B cell (primary cell): ENCODE data around the gene SCAI.

ENCODE experiments used
- EZH2 ChIP-seq: IDR thresholded peaks from 2 replicates; pipeline ENCODE4 v1.6.1; 2012; ENCODE audit warnings: borderline replicate concordance, low read depth, mild to moderate bottlenecking, moderate library complexity, low read length; ENCODE audit not compliant: insufficient read depth, poor library complexity, severe bottlenecking
- TF ChIP-seq, protein P1 (sequence below): fragments of 200-600 bp; IDR thresholded peaks from one replicate; pipeline ENCODE4 v1.8.0; 2022; ENCODE audit warnings: antibody characterized with exemption, mild to moderate bottlenecking

DNA sequence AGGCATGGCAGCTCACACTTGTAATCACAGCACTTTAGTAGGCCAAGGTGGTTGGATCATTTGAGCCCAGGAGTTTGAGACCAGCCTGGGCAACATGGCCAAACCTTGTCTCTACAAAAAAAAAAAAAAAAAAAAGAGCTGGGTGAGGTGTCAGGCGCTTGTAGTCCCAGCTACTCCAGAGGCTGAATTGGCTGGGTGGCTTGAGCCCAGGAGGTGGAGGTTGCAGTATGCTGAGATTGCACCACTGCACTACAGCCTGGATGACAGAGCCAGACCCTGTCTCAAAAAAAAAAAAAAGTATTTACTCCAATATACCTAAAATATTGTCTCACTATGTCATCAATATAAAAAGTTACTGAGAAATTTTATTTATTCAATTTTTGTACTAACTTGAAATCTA lies 2.8 kb downstream of the SCAI start:
- TF ChIP-seq, protein P1, sequence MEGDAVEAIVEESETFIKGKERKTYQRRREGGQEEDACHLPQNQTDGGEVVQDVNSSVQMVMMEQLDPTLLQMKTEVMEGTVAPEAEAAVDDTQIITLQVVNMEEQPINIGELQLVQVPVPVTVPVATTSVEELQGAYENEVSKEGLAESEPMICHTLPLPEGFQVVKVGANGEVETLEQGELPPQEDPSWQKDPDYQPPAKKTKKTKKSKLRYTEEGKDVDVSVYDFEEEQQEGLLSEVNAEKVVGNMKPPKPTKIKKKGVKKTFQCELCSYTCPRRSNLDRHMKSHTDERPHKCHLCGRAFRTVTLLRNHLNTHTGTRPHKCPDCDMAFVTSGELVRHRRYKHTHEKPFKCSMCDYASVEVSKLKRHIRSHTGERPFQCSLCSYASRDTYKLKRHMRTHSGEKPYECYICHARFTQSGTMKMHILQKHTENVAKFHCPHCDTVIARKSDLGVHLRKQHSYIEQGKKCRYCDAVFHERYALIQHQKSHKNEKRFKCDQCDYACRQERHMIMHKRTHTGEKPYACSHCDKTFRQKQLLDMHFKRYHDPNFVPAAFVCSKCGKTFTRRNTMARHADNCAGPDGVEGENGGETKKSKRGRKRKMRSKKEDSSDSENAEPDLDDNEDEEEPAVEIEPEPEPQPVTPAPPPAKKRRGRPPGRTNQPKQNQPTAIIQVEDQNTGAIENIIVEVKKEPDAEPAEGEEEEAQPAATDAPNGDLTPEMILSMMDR, result no peak
- TF ChIP-seq EZH2, result no peak
